ENCODE results near the gene ZNF491. TPM values are rescaled to one million over a fixed set of nuclear protein-coding genes. Genes with fewer than 3 reads are reported as not detected.

Gene ZNF491
- total and polyA plus RNA-seq, 9 of the 15 experiments (the other 6 are each of a cell fraction or from before 2014, with no cell fraction given): 0.19 to 0.95 (median 0.39) TPM; not detected in 1

DNA sequence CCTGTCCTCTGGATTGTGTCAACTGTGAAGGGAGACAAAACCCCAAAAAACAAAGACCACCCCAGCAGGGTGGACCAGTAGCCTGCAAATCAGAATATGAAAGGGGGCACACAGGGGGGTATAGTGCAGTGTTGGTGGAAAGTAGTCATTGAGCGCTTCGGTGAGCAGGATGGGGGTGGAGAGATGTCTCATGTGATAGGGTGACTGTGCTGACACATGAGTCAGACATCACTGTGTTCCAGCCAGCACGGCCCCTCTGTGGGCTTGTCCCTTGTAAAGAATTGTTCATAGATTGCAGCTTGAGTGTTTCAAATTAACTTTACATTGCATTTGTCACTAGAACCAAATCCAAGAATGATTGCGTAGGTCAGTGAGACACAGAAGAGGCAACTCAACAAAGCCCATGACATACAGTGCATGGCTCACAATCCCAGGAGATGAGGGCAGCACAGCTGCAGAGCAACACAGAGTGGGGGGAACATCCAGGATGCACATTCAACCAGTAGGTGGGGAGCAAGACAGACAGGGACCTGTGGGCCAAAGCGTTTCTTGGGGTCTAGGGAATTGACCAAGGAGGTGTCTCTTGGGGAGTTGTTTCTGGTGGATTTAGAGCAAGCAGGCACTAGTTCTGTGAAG, 23.3 kb downstream of the ZNF491 start (continued):
- TF ChIP-seq FOXA1 (IDR thresholded peaks at IDR 0.05; ENCODE audit: borderline replicate concordance) (no peak), U2AF1 (optimal IDR thresholded peaks at IDR 0.05; ENCODE audit: low read depth, low read length) (no peak), TFAM (CRISPR knock-in tag; conservative IDR thresholded peaks at IDR 0.05) (no peak), SMARCA4 (IDR thresholded peaks at IDR 0.05) (peak; percentile 66), ZNF12 (CRISPR knock-in tag; IDR thresholded peaks at IDR 0.05) (no peak), FUS (optimal IDR thresholded peaks at IDR 0.05; ENCODE audit: low read depth, low read length) (no peak), ZNF175 (CRISPR knock-in tag; IDR thresholded peaks at IDR 0.05; ENCODE audit: low read depth) (no peak), HNRNPUL1 (IDR thresholded peaks at IDR 0.05; ENCODE audit: low read length) (no peak), KDM1A (IDR thresholded peaks at IDR 0.05) (no peak), BRF1 (IDR thresholded peaks at IDR 0.05; ENCODE audit: borderline replicate concordance, extremely low read depth, insufficient read length) (no peak), TBP (optimal IDR thresholded peaks at IDR 0.05; ENCODE audit: low read depth, low read length) (no peak), HDAC1 (IDR thresholded peaks at IDR 0.05) (no peak), BCL6 (CRISPR knock-in tag; IDR thresholded peaks at IDR 0.05) (no peak), ZNF780A (CRISPR knock-in tag; IDR thresholded peaks at IDR 0.05) (no peak), MEIS2 (IDR thresholded peaks at IDR 0.05; ENCODE audit: partially characterized antibody) (peak; percentile 67), SP1 (CRISPR knock-in tag; IDR thresholded peaks at IDR 0.05) (no peak)
- TF ChIP-seq, protein P1, sequence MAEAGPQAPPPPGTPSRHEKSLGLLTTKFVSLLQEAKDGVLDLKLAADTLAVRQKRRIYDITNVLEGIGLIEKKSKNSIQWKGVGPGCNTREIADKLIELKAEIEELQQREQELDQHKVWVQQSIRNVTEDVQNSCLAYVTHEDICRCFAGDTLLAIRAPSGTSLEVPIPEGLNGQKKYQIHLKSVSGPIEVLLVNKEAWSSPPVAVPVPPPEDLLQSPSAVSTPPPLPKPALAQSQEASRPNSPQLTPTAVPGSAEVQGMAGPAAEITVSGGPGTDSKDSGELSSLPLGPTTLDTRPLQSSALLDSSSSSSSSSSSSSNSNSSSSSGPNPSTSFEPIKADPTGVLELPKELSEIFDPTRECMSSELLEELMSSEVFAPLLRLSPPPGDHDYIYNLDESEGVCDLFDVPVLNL (CRISPR knock-in tag; IDR thresholded peaks at IDR 0.05; ENCODE audit: low read depth): 0 out of 2 replicates have a peak, but pooled peaks have one; percentile 27
- TF ChIP-seq, protein P2, sequence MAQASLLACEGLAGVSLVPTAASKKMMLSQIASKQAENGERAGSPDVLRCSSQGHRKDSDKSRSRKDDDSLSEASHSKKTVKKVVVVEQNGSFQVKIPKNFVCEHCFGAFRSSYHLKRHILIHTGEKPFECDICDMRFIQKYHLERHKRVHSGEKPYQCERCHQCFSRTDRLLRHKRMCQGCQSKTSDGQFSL (CRISPR knock-in tag; IDR thresholded peaks at IDR 0.05): no peak
- TF ChIP-seq, protein P2 (tag; IDR thresholded peaks at IDR 0.05): no peak
- TF ChIP-seq, protein P3, sequence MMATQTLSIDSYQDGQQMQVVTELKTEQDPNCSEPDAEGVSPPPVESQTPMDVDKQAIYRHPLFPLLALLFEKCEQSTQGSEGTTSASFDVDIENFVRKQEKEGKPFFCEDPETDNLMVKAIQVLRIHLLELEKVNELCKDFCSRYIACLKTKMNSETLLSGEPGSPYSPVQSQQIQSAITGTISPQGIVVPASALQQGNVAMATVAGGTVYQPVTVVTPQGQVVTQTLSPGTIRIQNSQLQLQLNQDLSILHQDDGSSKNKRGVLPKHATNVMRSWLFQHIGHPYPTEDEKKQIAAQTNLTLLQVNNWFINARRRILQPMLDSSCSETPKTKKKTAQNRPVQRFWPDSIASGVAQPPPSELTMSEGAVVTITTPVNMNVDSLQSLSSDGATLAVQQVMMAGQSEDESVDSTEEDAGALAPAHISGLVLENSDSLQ (IDR thresholded peaks at IDR 0.05): peak; percentile 64
- TF ChIP-seq, protein P4, sequence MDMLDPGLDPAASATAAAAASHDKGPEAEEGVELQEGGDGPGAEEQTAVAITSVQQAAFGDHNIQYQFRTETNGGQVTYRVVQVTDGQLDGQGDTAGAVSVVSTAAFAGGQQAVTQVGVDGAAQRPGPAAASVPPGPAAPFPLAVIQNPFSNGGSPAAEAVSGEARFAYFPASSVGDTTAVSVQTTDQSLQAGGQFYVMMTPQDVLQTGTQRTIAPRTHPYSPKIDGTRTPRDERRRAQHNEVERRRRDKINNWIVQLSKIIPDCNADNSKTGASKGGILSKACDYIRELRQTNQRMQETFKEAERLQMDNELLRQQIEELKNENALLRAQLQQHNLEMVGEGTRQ (CRISPR knock-in tag; IDR thresholded peaks at IDR 0.05): no peak
- TF ChIP-seq, protein P5, sequence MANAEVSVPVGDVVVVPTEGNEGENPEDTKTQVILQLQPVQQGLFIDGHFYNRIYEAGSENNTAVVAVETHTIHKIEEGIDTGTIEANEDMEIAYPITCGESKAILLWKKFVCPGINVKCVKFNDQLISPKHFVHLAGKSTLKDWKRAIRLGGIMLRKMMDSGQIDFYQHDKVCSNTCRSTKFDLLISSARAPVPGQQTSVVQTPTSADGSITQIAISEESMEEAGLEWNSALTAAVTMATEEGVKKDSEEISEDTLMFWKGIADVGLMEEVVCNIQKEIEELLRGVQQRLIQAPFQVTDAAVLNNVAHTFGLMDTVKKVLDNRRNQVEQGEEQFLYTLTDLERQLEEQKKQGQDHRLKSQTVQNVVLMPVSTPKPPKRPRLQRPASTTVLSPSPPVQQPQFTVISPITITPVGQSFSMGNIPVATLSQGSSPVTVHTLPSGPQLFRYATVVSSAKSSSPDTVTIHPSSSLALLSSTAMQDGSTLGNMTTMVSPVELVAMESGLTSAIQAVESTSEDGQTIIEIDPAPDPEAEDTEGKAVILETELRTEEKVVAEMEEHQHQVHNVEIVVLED (CRISPR knock-in tag; IDR thresholded peaks at IDR 0.05): no peak
- TF ChIP-seq, protein P6, sequence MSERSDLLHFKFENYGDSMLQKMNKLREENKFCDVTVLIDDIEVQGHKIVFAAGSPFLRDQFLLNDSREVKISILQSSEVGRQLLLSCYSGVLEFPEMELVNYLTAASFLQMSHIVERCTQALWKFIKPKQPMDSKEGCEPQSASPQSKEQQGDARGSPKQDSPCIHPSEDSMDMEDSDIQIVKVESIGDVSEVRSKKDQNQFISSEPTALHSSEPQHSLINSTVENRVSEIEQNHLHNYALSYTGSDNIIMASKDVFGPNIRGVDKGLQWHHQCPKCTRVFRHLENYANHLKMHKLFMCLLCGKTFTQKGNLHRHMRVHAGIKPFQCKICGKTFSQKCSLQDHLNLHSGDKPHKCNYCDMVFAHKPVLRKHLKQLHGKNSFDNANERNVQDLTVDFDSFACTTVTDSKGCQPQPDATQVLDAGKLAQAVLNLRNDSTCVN (CRISPR knock-in tag; IDR thresholded peaks at IDR 0.05): no peak

All from K562 (cell line).